ENCODE measurements around the gene PPP1R12A.
"Not testable (repeated sequence)": the region's sequence is repeated elsewhere in the genome, so short reads cannot be mapped to it uniquely, and the experiment has no call there.

The PPP1R12A gene

GRCh38 chr12:79891506-79892162 is 43.3 kb downstream of the PPP1R12A start:
- no peak for DNase-seq

DNA sequence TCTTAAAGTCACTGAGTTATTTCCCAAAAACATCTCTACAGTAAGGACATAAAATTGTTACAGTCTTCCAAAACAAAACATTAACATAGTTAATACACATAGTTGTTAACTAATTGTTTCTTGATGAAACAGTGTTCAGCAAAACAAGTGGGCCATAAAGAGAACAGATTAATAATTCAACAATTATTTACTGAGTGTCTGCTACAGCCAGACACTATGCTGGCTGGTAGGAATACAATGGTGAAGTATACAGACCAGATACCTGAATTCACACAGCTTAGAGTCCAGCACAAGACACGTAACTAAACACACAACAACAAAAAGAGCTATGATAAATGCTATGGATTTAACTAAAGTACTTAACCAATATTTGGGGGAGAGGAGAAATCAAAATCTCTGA is 47.0 kb downstream of the PPP1R12A start:
- no peak for DNase-seq

DNA sequence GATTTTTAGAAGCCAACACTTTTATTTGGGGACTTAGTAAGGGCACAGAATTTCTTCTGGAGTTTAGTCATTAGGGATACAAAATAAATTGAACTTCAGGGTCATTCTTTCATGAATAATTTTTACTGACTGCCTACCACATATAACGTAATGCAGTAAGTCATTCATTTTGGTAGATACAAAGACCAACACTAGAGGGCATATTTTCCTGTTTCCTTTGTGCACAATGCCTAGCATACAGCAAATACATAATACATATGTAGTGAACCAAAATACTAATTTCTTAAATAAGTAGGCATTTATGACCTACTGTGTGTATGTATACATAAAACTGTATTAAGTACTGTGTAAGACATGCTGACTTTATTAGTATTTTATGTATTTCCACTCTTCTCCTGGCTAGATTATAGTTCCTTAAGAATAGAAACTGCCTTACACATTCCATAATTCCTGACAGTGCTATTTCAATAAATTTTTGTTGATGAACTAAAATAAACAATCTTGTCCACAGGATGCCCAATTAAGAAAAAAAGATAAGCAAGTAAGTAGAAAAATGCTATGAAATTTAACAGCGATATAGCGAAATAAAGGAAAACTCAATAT is 47.9 kb downstream of the PPP1R12A start:
- peak; percentile 82 for DNase-seq

DNA sequence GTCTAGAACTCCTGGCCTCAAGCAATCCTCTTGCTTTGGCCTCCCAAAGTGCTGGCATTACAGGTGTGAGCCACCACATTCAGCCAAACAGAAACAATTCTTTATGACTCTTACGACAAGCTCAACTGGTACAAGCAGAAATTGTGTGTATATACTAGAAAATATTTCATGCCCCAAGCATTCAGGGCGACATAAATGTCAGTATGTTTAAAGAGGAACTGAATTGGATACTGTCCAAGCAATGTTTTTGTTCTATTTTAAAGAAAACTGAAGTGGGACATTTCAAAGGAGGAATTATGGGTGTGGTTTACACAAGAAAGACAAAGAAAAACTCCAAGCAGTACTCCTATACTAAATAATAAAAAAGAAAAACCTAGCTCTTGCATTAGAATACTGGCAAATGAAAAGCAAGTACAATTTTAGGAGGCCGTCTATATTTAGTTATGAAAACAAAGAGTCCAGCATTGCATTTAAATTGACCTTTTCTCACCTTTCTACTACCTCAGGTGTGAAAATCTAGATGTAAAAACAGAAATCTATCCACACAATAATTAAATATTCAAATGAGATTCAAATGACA is 48.9 kb downstream of the PPP1R12A start:
- no peak for DNase-seq

GRCh38 chr12:79884401-79885006 is 50.4 kb downstream of the PPP1R12A start:
- no peak for DNase-seq

DNA sequence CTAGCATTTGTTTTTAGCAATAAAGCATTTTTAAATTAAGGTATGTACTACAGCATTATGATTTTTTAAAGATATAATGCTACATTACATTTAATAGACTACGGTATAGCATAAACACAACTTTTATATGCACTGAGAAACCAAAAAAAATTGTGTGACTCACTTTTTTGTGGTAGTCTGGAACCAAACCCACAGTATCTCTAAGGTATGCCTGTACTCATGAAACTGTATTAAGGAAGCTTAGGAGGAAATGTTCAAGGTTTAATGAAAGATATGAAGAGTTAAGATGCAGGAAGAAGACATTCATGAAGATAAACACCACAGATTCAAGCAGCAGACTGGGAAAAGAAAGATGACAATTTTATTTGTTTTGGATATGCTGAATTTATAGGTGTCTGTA is 51.7 kb downstream of the PPP1R12A start:
- DNase-seq = no peak

DNA sequence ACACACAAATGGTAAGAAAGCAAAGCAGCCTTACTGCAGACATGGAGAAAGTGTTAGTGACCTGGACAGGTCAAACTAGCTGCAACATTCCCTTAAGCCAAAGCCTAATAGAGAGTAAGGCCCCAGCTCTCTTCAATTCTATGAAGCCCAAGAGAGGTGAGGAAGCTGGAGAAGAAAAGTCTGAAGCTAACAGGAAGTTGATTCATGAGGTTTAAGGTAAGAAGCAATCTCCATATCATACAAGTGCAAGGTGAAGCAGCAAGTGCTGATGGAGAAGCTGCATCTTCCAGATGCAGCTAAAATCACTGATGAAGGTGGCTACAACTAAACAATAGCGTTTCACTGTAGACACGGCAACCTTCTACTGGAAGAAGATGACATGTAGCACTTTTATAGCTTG is 53.5 kb downstream of the PPP1R12A start:
- no peak for DNase-seq

DNA sequence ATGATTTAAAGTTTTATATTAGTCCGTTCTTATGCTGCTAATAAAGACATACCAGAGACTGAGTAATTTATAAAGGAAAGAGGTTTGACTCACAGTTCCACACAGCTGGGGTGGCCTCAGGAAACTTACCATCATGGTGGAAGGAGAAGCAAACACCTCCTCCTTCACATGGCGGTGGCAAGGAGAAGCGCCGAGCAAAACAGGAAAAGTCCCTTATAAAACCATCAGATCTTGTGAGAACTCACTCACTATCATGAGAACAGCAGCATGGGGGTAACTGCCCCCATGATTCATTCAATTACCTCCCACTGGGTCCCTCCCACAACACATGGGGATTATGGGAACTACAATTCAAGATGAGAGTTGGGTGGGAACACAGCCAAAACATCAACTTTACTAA is 56.4 kb downstream of the PPP1R12A start:
- DNase-seq = not testable (repeated sequence)

DNA sequence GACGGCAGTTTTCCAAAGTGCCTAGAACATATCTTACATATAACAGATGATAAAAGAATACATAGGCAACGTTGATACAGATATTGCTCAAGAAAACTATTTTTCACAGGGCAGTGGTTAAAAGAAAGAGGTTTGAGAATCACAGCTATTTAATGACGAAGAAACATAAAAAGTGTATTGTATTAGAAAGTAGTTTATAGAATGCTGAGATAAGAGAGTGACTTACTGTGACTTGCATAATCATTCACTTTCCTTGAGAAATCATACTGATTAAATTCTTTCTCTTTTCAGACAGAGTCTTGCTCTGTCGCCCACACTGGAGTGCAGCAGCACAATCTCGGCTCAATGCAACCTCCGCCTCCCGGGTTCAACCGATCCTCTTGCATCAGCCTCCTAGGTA is 57.7 kb downstream of the PPP1R12A start:
- no peak for DNase-seq

DNA sequence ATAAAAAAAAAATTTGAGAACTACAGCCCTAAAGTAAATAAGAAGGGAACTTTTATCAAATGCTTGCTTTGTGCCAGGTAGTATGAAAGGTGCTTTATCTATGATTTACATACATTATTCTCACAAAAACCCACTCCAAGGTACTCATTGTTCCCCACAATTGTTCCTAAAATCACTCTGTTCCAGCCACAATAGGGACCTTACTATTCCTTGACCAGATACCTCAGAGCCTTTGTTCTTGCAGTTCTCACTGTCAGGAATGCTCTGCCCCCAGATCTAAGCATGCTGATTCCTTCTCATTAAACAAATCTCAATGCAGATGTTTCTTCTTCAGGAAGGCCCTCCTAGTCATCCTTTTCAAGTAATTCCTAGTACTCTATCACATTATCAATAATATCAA is 60.2 kb downstream of the PPP1R12A start:
- DNase-seq = no peak

DNA sequence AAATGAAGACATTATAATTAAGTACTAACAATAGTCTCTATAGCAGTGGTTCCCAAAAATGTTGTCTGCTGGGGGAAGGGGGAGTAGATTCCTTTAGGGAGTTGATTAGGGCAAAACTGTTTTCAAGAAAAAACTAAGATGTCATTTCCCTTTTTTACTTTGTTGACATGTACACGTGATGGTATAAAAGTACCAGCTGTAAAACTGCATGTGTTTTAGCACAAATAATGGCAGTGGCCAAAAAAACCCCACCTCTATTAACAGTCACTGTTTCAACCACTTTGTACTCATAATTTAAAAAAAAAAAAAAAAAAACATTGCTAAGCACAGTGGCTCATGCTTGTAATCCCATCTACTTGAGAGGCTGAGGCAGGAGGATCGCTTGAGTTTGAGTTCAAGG is 61.7 kb downstream of the PPP1R12A start:
- no peak for DNase-seq

DNA sequence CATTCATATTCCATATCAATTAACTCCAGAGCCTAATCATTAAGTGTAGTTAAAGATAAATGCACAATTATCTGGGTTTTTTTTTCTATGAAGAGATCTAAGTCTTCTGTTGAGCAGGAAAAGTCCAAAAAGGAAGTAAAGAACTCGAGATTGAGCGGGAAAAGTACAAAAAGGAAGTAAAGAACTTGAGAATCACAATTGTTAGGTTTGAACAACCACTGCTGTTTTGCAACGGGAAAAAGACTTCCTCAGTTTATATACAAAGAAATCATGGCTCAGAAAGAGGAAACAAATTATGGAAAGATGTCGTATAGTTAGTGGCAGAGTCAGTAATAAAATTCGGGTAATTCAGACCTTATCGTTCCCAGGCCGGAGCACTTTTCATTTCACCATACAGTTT is 63.3 kb downstream of the PPP1R12A start:
- no peak for DNase-seq

GRCh38 chr12:79870916-79871315 is 64.0 kb downstream of the PPP1R12A start:
- DNase-seq = no peak

DNA sequence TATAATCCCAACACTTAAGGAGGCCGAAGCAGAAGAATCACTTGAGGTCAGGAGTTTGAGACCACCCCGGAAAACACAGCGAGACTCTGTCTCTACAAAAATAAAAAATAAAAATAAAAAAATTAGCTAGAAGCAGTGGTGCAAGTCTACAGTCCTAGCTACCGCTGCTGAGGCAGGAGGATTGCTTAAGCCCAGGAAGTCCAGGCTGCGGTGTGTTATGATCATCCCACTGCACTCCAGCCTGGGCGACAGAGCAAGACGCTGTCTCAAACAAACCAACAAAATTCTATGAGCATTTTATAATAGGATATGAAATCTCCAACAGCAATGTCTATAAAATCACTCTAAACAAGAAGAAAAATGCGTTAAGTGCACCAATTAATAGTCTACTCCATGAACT is 75.3 kb downstream of the PPP1R12A start:
- DNase-seq = no peak

DNA sequence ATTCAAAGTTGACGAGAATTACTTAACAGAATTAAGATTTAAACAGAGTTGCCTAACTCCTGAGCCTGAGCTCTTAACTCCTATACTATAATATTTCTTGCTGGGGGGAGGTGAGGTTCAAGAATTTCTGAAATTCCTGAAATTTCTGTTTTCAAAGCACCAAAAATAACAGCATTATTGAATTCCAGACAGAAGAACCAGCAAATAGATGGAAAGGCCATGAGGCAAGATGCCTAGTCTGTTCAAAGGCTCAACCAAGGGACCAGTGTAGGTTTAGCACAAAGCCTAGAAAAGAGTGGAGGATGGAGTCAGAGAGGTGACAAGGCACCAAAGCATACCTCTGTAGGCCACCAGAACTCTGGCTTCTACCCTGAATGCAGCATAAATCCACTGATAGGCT is 76.4 kb downstream of the PPP1R12A start:
- no peak for DNase-seq

DNA sequence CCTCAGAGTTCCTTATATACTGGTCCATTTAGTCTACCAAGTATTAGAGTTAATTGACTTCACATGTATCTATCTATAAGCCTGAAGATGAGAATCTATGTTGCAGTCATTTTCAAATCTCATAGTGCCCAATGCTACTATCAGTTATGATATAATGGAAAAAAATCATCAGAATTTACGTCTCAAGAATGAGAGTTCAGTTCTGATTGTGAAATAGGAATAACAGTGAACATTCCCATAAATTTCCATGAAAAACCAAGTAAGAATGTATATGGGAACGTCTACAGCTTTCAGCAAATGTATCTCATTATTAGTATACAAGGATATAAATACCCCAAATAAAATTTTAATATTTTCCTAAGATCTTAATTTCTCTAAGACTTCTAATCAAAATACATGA is 77.2 kb downstream of the PPP1R12A start:
- DNase-seq = no peak

GRCh38 chr12:79850610-79851299 is 84.1 kb downstream of the PPP1R12A start:
- peak; percentile 47 for DNase-seq

DNA sequence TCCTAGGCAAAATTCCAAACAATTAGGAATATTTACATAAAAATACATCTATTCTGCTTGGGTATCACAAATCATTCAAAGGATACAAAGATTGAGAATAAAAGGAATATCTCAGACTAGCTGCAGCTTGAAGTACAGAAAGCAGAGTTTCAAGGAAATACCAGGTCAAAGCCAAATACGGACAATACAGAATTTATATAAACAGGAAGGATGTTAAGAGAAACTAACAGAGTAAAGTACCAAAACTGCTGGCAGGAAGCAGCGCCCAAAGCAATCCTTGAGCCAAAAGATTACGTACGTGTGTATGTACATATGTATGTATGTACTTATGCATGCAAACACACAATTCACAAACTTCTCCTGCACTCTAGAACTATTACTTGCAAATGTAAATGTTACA is 86.6 kb downstream of the PPP1R12A start:
- DNase-seq = peak; percentile 20

DNA sequence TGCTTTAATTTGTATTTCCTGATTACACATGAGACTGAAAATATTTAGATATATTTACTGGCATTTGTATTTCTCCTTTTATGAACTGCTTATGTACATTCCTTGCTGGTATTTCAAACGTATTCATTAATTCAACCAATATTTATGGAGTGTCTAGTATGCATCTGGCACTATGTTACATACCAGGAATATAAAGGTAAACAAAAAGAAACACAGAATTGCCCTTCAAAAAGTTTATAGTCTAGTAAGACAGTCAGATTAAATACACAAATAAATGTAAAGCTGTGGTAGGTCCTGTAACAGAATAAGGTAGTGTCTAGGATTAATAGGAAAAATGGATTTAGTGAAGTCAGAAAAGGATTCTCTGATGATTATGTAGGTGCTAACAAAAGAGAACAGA is 87.5 kb downstream of the PPP1R12A start:
- no peak for DNase-seq

GRCh38 chr12:79844693-79845092 is 90.2 kb downstream of the PPP1R12A start:
- peak; percentile 40 for DNase-seq

DNA sequence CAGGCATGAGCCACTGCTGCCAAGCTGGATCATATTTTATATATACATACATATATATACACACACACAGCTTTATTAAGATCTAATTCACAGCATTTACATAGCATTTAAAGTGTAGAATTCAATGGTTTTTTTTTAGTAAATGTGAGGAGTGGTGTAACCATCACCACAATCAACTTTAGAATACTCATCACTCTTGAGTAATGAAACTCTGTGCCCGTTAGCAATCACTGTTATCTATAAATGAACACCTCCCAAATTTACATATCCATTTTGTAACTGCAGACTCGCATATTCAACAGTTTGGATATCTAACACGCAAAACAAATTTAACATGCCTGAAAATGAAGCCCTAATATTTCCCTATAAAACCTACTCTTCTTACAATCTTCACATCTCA is 90.9 kb downstream of the PPP1R12A start:
- no peak for DNase-seq

- no peak for DNase-seq
Measured at GRCh38 chr12:79842630-79843029, 92.3 kb downstream of the PPP1R12A start.

- no peak for DNase-seq
Measured at GRCh38 chr12:79841878-79842265, 93.0 kb downstream of the PPP1R12A start.

All from OCI-M1 (cell line).